Activated T-helper 1 cell treated with Interleukin-2 at 50 U/mL for 16 hours (primary cell): ENCODE data around the gene TFB1M.
A peak's percentile ranks its signal among the peaks of the same experiment; 100 is the strongest.
"Not testable (repeated sequence)": the region's sequence is repeated elsewhere in the genome, so short reads cannot be mapped to it uniquely, and the experiment has no call there.

ENCODE experiments used
- DNase-seq: peaks from one replicate; pipeline ENCODE4 v3.0.0-alpha.2; 2020; ENCODE audit warnings: low read depth

The TFB1M gene

DNA sequence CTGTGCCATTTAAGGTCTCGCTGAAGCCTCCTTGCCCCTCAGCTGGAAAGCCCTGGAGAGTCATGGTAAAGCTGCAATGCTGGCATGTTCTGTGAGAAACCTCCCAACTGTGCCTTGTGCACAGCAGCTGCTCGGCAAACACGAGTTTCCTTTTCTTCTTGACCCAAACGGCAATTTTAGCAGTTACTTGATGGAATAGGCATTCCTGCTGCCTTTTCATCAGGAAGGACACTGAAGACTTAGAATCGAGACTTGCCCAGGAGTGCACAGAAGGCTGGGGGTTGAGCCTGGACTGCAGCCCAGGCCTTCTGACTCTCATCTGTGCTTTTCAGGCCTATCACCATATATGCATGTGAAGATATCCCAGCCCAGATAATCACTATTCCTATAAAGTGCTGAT is 79.2 kb downstream of the TFB1M start:
- DNase-seq, result no peak

DNA sequence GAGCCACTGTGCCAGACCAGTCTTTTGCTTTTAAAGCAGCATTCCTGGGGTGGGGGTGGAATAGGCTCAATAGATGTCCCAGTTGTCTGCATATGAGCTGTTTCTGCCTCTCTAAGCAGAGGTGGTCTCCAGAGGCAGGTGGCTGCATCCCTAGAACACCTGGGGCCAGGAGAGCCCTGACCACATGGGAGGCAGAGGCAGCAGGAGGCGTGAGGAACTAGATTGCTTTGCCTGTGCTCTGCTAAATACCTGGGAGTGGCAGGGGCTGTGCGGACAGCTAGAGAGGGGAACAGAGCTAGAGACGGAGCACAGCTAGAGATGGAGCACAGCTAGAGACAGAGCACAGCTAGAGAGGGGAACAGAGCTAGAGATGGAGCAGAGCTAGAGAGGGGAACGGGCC is 79.6 kb downstream of the TFB1M start:
- DNase-seq, result no peak

DNA sequence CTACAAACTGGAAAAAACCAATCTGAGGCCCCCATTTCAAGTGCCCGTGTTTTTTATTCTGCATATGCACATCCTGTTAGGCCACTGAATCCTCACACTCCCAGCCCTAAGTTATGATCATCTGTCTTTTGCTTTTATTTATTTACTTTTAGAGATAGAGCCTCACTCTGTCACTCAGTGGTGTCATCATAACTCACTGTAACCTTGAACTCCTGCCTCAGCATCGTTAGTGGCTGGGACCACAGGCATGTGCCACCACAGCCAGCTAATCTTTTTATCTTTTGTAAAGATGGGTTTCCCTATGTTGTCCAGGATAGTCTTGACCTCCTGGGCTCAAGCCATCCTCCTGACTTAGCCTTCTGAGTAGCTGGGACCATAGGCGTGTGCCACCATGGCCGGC is 80.1 kb downstream of the TFB1M start:
- DNase-seq, result no peak

DNA sequence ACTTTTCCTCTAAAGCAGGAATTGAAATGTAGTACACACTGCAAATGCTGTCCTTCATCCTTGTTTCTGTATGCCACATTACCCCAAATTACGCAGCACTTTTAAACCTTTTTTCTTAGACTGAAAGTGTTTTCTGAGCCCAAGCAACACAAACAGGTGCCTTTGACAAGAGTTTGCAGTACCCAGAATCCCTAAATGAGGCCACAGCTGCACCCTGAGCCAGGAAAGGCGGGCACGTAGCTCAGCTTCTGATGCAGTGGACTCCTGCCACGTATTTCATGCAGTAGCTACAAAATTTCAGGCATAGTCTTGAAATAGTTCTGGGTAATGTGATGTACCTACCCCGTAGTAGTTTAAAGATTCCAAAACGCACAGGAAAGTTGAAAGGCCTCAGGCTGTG is 81.4 kb downstream of the TFB1M start:
- DNase-seq, result no peak

DNA sequence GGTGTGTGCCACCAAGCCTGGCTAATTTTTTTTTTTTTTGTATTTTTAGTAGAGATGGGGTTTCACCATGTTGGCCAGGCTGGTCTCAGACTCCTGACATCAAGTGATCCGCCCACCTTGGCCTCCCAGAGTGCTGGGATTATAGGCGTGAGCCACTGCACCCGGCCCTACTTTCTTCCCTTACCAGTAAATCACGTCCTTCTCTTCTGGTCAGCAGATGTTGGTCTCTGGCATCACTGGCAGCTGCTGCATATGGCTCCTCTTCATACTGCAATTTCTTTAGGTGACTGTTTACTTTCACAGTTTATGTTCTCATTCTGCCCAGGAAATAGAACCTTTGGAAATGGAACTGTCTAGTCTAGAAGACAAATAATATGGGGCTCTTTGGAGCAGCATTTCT is 83.3 kb downstream of the TFB1M start:
- not testable (repeated sequence) for DNase-seq

DNA sequence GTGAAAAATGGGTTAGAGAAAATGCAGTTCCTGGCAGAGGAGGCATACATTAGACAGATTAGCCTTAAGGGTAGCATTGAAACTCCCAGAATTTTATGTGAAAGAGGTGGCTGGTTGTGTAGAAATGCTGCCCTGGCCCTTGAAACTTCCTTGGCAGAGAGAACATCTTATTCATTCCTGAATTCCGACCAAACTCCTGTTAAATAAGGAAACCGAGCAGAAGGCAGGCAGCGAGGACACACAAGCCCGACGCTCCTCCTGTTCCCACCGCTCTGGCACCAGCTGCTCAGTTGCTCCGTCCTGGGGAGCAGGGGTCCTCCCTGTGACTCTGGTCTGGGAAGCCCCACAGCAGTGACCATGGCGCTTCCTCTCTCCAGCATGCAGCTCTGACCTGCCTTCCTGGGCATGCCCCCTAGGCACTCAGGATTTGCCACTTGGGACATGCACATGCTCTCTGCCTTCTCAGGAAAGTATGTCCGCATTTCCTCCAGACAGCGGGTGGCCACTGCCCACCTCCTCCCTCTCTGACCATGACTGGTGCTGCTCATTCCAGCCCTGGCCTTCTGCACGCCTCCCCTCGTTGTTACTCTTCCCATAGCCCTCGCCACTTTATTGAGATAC is 85.6 kb downstream of the TFB1M start:
- DNase-seq, result no peak

DNA sequence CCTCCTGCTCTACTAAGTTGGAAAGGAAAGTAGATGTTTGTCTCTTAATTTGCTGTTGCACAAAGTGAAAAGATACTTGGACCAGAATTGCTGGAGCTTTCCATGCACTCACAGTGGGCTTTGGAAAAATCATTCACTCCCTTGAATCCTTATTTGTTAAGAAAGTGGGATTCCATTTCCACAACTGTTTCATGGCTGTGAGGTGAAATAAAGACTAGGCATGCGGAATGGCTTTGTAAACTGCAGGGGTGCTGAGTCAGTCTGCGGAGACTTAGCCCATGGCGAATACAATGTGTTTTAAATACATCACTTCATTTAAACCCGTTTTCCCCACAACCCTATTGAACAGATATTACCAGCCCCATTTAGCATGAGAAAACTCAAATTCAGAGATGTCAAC is 87.2 kb downstream of the TFB1M start:
- no peak for DNase-seq

DNA sequence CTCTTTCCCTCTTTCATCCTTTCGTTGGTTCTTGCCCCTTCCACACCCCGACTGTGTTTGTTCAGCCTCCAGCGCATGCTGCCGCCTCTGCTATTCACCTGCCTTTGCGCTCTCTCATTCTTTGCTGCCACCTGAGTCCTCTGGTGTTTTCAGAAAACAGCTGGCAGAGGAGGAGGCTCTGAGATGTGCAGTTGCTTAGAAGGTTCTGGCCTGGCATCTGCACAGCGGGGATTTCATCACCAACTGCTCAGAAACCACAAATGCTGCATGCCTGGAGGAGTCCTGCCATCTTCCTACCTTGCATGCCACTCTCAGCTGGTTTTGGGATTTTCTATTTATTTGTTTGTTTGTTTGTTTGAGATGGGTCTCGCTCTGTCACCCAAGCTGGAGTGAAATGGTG is 89.7 kb downstream of the TFB1M start:
- DNase-seq, result no peak

DNA sequence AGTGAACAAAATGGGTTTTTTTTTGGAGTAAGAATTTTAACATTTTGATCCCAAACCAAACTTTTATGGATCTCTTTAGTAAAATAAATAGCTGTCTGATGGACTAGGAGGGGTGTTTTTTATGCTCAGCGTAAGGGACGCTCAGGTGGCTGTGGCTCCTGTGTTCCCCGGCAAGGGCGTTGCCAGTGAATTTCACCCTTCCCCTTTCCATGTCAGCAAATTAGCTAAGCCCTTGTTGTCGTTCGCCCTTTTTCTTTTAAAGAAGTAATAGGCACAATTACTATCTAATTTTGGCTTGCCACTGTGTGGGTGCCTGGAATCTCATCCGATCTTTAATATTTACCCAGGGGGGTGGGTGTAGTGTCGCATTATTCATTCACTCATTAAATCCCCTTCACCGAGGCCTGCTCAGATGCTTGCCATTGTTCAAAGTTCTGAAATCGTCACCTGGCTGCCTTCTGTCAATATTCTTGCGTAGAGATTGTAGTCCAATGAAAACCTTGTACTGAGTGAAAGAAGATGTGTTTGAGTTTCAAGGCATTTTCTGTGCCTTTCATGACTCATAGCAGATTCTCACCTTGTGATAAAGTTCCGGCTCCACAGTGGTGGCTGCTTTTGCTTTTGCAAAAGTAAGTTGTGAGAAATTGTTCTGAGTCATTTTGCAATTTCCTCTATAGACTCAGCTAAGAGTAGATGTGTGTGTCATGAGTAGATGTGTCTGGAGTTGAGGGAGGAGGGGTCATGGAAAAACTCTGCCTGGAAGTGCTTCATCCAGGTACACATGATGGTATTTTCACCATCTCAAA is 90.4 kb downstream of the TFB1M start:
- peak; percentile 4 for DNase-seq

DNA sequence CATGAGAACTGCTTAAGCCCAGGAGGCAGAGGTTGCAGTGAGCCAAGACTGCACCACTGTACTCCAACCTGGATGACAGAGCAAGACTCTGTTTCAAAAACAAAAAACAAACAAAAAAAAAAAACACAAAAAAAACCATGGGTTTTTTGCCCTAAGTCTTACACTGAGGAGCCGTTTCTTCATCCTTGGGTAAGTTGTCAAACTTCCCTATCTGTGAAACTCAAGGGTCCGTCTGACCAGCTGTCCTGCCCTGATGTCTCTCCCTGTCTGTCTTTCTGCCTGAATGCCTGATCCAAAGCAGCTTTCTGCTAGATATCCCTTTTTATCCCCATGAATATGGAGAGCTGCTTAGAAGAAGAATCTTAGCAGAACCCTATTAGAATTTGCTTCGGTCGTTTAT is 91.8 kb downstream of the TFB1M start:
- no peak for DNase-seq

DNA sequence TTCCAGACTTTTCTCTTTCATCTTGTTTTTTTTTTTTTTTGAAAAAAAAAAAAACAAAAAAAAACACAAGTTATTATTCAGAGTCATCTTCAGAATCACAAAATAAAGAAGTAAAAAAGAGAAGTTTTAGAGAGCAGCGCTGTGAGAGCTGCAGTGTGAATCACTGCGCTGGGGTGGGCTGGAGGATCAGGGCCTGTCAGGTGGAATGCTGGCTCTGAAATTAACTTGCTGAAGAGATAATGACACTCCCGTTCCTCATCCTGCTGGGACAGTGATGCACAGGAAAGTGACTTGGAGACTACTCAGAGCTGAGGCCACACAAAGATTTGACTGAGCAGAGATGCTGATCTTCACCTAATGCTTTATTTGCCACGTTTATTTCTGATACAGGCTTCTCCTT is 93.2 kb downstream of the TFB1M start:
- no peak for DNase-seq

DNA sequence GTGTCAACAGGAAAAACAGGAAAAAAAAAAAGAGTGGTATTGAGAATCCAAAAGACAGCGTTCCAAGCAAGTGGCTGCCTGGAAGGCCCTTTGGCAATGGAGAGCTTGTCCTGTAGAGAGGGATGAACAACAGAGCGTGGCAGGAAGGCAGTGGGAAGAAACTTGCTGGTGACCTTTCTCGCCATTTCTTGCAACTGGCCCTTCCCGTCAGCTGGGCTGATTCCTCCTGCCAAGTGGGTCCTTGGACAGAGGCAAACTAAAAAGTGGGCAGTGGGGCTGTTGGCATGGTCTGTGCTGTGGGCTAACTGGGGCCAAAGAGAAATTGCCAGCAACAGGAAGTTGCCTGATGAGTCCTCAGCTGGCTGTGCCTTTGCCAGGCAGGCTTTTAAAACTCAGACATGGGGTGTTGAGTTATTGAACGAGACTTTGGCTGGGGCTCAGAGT is 94.4 kb downstream of the TFB1M start:
- no peak for DNase-seq

DNA sequence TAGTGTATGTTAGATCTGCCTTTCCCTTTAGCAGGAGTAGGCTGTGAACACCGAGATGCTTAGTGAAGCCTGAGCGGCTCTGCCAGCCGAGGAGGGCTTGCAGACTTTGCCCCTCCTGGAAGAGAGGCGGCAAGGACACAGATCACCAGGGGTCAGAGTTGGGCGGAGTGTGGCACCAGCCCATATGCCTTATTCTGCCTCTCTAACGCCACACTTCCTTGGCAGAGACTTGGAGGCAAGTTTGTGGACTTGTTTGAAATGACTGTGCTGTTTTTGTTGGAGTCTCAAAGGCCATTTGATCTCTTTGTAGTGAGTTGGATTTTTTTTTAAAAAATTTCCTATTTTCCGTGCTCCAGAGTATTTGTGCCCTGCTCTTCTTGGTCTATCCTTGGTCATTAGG is 95.0 kb downstream of the TFB1M start:
- no peak for DNase-seq

DNA sequence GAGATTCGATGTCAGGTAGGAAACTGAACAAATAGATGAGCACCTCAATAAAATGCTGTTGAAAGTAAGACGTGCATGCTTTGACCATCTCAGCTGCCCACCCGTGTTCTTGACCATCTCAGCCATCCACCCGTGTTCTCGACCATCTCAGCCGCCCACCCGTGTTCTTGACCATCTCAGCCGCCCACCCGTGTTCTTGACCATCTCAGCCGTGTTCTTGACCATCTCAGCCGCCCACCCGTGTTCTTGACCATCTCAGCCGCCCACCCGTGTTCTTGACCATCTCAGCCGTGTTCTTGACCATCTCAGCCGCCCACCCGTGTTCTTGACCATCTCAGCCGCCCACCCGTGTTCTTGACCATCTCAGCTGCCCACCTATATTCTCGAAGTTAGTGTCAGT is 95.6 kb downstream of the TFB1M start:
- DNase-seq, result not testable (repeated sequence)

DNA sequence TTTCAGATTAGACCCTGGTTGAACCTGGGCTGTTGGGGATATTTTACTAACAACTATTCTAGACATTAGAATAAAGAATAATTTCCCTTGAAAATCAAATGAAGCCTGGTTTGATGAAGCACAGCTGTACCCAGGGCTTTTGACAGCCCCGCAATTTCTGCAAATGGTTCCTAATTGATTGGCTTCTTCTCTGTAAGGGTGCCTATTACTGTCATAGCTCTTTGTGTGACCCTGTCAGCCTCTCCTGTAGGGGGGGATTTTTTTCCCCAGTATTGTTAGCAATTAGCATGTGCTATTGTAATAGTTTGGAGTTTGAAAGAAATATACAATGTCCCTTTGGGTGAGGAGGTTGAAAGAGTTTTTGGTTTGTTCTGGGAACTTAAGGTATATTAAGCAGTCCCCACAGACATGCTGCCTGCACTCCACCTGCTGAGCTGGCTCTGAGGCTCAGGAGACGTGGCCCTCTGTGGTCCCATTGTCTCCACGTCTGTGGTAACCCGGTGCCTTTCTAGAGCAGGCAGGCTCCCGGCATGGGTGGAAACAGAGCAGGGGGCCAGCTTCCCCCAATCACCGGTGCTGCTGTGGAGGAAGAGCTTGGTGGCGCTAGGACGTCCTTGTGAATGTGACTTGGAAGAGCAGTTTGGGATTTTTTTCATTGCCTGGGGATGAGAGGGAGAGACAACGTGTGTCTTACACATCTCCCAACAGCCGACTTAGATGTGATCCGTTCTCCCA is 97.8 kb downstream of the TFB1M start:
- DNase-seq, result no peak

DNA sequence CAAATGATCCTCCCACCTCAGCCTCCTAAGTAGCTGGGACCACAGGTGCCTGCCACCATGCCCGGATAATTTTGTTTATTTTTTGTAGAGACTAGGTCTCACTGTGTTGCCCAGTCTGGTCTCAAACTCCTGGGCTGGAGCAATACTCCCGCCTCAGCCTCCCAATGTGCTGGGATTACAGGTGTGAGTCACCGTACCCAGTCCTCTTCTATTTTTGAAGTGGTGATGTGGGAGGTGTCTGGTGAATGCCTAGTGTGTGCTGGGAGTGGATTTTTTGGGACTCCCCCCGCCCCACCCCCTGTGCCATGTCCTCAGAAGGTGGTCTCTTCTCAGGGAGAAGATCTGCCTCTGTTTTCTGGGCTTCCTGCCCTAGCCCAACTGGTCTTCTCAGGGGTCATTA is 98.4 kb downstream of the TFB1M start:
- no peak for DNase-seq

DNA sequence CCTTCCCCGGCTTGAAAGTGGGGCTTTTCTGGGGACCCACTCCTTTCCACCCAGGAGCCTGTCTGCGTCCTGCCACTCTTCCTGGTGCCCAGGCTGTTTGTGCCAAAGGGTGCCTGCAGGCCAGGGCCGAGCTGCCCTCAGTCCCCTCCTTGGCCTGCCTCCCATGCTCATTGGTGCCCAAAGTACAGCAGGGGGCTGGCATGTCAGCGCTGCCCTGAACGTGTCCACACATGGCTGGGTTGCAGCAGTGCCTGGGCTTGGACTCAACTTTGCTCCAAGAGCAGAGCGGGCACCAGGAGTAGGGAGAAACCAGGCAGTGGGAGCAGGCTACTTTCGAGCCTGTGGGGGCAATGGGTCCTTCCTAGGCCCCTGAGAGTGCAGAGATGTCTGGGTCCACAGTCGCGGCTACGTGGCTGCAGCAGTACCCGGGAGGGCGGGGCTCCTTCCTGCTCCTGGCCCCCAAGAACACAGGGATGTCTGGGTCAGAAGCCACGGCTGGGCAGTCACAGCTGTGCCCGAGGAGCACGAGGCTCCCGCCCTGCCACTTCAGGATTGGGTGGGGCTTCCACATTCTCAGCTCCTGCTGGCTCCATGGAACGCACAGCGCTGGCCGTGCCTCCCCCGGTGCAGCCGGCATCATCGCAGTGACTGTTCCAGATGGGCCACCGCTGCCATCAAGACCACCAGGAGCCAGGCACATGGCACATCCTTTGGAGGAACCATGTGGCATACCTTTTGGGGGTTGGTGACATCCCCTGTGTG is 100.5 kb downstream of the TFB1M start:
- no peak for DNase-seq

DNA sequence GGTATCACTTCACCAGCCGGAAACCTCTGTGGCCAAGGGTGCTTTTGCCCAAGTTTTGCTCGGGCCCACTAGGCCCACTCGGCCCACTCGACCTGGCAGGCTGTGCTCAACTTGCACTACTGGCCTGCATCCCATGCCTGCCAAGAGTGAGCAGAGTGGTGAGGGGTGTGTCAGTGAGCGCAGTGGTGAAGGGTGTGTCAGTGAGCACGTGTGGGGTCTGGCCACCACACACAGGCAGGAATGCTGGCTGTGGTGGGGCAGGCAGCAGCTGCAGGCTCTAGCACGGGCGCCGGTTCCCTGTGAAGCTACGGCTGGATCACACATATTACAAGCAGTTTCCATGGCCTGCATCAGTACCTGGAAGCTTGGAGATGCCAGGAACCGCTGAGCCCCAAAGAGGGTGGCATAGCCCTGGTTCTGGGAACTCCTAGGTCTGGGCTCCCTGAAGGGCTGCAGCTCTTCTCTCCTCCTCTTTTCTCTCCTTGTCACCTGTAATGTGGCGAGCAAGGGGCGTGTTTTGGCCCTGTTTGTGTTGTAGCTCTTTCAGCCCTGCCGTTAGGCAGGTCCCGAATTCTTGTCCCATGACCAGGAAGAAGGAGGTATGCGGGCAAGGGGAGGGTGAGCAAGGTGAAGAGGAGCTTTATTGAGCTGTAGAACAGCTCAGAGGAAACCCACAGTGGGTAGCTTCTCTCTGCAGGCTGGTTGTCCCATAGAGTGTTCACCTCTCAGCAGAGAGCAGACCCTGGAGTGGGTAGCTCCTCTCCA is 101.5 kb downstream of the TFB1M start:
- DNase-seq, result no peak

DNA sequence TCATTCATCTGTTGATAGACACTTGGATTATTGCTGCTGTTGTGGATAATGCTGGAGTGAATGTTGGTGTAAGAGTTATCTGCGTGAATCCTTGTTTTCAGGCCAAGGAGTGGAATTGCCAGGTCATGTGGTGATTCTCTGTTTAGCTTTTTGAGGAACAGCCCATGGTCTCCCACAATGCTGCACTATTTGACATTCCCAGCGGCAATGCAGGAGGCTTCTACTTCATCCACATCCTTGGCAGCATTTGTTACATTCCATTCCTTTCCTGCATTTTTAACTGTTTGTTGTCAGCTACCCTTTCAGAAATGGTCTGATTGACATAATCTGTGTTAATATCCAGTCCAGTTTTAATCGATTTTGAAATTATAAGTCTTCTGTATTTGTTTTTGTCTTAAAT is 102.2 kb downstream of the TFB1M start:
- no peak for DNase-seq

DNA sequence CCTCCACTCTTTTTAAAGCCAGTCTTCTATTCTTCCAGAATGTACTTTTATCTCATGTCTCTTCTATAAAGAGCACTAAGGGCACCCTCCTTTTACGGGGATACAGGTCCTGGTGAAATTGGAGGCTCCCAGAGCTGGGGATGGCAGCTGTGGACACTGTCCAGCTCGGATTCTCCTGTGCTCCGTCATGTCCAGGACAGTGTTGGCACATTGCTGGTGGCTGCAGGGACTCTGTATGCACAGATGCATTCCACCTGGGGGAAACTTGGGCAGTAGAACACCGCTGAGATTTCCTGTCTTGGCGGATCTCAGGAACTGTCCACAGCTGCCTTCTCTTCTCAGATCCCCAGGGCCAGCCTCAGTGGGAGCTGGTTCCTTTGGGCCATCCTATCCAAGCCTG is 107.1 kb downstream of the TFB1M start:
- no peak for DNase-seq
